ENCODE results near the gene CDC45. TPM values are rescaled to one million over a fixed set of nuclear protein-coding genes. Genes with fewer than 3 reads are reported as not detected.

The CDC45 gene
- total RNA-seq, 1 donor from 2014 or later, result 1.6 TPM

DNA sequence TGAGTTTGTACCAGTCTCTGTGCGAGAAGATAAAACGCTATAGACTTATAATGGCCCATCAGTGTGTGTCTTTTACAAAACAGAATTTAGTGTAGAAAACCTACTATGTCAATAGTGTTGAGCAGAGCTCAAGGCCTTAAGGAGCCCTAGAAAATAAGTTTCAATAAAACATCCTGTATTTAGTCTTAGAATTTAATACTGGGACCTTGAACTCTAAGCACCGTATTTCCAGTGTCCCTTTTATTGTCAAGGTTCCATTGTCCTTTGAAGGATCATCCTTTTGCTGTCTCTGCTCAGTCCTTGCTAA, 16.6 kb downstream of the CDC45 start:
- DNase-seq (ENCODE audit: low spot score), result no peak

DNA sequence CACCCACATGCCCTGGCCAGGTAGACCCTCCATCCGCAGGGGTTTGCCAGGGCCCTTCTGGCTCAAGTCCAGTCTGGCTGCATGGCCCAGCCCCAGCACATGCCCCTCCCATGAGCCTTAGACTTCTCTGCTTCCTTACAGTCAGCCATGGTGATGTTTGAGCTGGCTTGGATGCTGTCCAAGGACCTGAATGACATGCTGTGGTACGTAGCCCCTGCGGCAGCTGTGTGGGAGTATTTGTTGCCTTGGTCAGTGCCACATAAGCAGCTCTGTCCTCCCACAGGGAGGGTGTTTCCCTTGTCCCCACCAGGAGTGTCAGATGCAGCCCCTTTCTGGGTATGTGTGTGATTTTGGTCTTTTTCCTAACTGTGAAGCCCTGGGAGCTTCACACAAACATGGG, 17.5 kb downstream of the CDC45 start:
- no peak for DNase-seq (ENCODE audit: low spot score)

- no peak for DNase-seq (ENCODE audit: low spot score)
Measured at GRCh38 chr22:19498154-19498865, 18.6 kb downstream of the CDC45 start.

DNA sequence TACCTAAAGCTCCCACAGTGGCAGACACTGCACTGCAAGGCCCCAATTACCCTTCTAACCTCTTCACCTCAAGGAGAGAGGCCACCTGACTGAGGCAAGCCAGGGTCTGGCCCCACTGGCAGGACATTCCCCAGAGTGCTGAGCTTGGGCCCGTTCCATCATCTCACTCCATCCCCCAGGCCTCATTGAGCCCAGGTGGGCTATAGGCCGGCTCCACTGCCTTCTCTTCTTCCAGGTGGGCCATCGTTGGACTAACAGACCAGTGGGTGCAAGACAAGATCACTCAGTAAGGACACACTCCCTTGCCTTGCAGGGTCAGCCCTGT, 19.1 kb downstream of the CDC45 start:
- no peak for DNase-seq (ENCODE audit: low spot score)

GRCh38 chr22:19499236-19499879, 19.6 kb downstream of the CDC45 start:
- DNase-seq (ENCODE audit: low spot score), result no peak

- no peak for DNase-seq (ENCODE audit: low spot score)
Measured at GRCh38 chr22:19499880-19500242, 20.1 kb downstream of the CDC45 start.

DNA sequence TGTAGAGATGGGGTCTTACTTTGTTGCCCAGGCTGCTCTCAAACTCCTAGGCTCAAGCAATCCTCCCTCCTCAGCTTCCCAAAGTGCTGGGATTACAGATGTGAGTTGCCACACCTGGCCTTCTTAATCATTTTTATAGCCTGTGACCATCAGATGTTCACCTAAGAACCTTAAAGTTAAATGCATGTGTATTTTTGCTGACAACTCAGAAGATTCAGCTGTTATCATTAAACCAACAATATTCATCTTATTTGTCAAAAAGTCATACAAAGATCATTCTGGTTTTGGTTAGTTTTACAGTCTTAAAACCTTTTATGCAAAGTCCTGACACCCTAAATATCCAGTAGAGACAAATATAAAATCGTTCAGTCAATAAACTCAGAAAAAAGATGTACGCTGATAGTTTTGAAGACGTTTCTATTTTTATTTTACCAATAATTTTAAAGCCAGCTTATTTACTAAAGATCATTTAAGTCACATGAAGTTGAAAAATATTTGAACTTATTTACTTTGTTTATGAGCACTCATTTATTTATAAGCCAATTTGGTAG, 22.3 kb downstream of the CDC45 start:
- DNase-seq (ENCODE audit: low spot score), result no peak

DNA sequence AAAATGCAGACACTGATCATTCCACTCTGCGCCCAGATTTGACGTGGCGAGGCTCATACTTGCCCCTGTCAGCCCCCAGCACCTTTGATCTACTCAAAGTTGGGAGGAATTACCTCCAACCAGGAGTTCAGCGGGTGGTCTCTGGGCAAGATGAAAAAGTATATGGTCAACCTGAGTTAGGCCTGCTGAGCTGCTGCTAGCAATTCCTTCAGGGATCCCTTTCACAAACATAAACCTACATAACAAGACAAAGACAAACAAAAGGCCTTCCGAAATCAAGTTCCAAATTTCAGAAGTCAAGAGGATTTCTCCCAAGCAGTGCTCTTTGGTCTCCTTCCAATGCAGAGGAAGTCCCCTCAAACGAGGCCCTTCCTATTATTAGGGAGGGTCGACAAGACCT, 23.6 kb downstream of the CDC45 start:
- no peak for DNase-seq (ENCODE audit: low spot score)

GRCh38 chr22:19503869-19504268, 24.1 kb downstream of the CDC45 start:
- no peak for DNase-seq (ENCODE audit: low spot score)

DNA sequence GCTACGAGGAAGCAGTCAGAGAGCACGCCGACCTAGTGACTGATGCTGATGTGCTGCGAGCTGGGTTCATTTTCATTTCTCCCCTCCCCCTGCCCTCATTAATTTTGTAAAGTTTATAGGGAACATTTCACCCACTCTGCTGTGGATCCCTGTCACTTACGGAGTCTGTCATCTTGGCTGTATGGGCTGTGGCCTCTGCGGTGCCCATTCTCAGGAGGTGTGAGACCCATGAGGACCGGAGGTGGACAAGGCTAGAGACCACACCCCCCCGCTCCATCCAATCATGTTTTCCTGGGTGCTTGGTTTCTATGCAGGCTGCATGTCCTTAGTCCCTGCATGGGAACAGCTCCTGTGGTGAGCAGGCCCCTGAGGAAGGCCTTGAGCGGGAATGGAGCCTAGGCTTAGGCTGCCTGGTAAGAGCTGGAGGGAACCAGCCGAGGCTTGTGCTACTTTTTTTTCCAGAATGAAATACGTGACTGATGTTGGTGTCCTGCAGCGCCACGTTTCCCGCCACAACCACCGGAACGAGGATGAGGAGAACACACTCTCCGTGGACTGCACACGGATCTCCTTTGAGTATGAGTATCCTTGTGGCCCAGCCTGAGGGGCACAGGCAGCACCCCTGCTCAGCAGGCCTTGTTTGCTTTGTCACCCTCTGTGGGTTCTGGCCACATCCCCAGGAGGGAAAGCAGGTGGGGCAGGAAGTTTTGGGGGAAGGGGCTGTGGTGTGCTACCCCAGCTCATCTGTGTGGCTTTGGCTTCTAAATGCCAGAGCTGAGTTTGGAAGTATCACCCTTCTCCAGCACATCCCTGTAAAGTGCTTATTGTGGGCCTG, 25.4 kb downstream of the CDC45 start:
- DNase-seq (ENCODE audit: low spot score), result no peak

DNA sequence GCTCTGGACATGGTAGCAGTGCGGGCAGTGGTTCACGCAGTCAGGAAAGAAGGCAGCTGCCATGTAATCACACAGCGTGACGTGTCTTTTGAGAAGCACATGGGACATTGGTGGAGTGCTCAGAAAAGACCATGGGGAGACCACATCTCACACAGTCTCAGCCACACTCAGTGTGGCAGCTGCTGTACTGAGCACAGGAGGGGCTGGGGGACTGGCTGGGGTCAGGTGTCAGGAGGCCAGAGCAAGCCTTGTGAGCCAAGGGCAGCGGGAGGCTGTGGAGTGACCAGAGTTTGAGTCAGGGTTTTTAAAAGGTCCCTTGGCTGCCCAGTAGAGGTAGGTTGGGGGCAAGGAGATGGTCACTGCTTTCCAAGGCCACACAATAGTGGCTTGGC, 26.0 kb downstream of the CDC45 start:
- no peak for DNase-seq (ENCODE audit: low spot score)

GRCh38 chr22:19506212-19506611, 26.5 kb downstream of the CDC45 start:
- DNase-seq (ENCODE audit: low spot score), result no peak

GRCh38 chr22:19507534-19507861, 27.8 kb downstream of the CDC45 start:
- DNase-seq (ENCODE audit: low spot score), result no peak

- no peak for DNase-seq (ENCODE audit: low spot score)
Measured at GRCh38 chr22:19508024-19508776, 28.5 kb downstream of the CDC45 start.

DNA sequence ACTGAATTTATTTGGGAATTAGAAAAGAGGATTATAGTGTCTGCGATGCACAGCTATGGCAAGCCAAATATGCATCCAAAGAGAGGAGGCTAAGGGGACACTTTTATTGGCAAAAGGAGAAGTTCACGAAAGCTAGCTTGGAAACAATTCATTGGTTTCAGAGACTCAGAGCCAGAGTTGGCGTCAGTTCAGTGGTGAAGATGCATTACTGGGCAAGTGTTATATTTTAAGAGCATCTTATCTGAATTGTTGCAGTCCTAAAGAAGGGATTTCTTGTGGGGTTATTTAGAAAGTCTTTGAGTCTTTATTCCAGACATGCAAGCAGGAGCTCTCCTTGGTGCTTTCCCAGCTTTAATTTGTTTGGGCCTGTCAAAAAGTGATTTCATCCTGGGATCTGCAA, 29.5 kb downstream of the CDC45 start:
- no peak for DNase-seq (ENCODE audit: low spot score)

DNA sequence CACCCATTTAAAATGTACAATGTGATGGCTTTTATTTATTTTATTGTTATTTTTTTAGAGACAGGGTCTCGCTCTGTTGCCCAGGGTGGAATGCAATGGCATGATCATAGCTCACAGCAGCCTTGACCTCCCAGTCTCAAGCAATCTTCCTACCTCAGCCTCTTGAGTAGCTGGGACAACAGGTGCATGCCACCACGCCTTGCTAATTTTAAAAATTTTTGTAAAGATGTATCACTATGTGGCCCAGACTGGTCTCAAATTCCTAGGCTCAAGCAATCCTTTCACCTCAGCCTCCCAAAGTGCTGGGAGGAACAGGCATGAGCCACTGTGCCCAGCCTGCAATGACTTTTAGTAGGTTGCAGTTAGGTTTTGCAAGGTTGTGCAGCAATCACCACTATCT, 30.2 kb downstream of the CDC45 start:
- no peak for DNase-seq (ENCODE audit: low spot score)

DNA sequence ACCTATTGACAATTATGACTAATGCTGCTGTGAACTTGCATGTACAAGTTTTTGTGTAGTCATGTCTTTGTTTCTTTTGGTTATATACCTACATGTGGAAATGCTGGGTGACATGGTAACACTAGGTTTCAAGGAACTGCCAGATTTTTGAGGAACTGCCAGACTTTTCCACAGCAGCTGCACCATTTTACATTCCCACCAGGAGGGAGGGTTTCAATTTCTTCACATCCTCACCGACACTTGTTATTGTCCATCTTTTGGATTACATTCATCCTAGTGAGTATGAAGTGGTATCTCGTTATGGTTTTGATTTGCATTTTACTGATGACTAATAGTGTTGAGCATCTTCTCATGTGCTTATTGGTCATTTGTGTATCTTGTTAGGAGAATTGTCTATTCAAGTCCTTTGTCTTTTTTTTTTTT, 31.2 kb downstream of the CDC45 start:
- no peak for DNase-seq (ENCODE audit: low spot score)

GRCh38 chr22:19513823-19514222, 34.1 kb downstream of the CDC45 start:
- no peak for DNase-seq (ENCODE audit: low spot score)

DNA sequence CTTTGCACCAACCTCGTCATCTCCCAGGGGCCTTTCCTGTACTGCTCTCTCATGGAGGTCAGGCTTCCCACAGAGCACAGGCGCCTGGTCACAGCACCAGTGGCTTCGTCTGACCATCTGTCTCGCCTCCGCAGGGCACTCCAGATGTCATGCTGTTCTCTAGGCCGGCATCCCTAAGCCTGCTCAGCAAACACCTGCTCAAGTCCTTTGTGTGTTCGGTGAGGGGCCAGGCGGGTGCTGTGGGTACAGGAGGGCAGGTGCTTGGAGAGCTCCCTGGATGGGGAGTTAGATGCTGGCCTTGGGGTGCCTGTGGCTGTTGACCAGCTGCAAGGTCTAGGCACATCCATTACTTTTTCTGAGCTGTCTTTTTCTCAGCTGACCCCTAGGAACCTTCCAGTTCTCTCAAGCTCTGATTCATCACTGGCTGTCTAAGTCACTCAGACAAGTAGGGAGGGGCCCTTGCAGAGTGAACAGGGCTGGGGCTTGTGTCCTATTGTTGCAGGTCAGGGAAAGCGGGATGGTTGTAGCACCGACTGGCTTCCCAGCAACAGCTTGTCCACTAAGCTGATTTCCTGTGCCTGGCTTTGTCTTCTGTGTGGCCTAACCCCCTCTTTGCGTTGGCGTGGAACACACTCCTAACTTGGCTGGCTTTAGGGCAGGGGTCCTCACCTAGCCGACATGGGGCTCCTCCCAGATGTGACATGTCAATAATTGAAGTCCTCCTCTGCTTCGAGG, 35.3 kb downstream of the CDC45 start:
- no peak for DNase-seq (ENCODE audit: low spot score)

GRCh38 chr22:19515654-19516377, 36.1 kb downstream of the CDC45 start:
- DNase-seq (ENCODE audit: low spot score), result no peak

Measured in mucosa of gallbladder (tissue), 1 donor.